ENCODE results near the gene COL8A1.
A peak's percentile ranks its signal among the peaks of the same experiment; 100 is the strongest.

Gene COL8A1

DNA sequence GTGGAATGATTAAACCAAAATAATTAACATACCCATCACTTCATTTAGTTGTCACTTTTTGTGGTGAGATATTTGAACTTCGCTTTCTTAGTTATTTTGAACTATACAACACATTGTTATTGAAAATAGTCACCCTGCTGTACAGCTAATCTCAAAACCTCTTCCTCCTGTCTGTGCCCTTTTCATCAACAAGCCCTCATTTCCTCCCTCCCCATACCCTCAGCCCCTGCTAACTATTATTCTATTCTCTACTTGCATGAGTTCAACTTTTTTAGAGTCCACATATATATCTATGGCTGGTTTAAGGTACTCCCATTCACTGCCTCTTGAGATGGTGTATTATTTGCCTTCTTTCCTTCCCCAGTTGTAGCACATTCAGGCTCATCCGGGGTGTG lies 32.2 kb downstream of the COL8A1 start:
- DNase-seq (ENCODE audit: low read depth in 4 of 4, low spot score in 1 of 4) = no peak

DNA sequence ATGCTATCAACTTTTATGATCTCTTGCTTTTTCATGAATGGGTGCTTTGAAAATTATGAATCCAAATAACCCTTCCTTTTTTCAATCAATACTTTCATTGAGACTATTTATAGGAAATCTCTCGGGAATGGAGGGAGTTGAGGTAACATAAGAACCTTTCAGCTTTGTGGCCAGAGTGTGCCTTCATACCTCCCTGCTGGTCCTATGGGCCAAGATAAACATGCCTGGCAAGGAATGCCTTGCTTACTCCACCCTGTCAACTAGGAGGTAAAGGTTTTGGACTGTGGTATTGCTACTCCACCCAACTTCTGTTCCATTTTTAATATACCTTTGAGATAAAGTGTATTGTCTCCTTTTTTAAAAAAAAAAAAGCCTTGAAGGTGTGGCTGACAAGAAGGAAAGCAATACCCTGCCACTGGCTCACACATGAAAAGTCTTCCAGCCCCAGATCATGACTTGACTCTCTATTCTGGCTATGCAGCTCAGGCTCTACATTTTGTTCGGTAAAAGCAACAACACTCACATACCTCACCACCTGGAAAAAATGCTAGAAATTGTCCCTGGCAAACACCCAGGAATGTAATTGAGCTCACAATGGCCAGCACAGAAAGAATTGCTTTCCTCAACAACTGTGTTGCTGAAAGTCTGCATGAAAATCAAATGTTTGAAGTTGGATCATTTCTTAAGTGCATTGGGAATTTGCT lies 35.8 kb downstream of the COL8A1 start:
- no peak for DNase-seq (ENCODE audit: low read depth in 4 of 4, low spot score in 1 of 4)

DNA sequence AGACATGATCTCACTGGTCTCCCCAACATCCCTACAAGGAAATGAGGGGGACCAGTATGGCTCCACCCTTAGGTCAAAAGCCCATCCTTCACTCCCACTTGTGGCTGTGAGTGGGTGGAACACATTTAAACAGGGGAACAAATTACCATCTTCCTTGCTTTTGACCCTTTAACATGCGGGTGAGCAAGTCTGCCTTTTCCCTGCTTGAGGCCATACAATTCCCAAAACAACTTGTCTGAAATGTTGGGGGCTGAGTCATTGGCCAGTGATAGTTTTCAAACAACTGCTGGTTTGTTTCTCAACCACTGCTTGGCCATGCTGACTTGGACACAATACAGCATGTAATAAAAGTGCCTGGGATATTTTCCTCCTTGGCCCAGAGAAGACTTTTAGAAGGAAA lies 39.6 kb downstream of the COL8A1 start:
- no peak for DNase-seq (ENCODE audit: low read depth in 4 of 4, low spot score in 1 of 4)

DNA sequence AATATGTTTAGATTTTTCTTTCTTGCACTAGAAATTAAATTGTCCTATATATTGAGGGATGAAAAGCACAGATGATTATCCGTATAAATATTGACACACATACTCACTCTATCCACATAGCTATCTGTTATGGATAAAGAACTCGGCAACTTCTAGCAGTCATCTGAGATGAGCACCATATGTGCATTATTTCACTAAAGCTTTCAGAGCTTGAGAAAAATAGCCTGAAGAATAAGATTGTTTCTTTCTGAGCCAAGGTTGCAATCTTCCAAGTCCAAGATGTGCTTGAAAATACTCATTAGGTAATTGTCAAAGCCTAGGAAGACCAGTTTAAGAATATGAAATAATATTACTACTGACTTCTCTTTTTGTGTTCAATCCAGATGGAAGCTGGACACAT lies 40.5 kb downstream of the COL8A1 start:
- no peak for DNase-seq (ENCODE audit: low read depth in 4 of 4, low spot score in 1 of 4)

DNA sequence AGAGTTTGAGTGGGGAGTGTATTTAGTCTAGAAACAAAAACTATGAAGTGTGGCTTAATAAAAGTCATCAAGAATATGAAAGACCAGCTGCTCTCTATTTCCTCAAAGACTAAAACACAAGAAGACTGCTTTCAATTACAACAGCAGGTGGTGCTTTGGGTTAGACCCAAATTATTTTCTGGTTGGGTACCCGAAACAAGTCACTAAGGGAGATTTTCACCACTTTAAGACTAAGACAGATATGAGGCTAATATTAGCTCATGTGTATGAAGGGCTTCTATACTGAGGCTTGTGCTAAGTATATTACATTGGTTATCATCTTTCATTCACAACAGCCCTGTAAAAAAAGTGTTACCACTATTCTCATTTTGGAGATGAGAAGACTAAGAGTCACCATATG lies 43.1 kb downstream of the COL8A1 start:
- no peak for DNase-seq (ENCODE audit: low read depth in 4 of 4, low spot score in 1 of 4)

DNA sequence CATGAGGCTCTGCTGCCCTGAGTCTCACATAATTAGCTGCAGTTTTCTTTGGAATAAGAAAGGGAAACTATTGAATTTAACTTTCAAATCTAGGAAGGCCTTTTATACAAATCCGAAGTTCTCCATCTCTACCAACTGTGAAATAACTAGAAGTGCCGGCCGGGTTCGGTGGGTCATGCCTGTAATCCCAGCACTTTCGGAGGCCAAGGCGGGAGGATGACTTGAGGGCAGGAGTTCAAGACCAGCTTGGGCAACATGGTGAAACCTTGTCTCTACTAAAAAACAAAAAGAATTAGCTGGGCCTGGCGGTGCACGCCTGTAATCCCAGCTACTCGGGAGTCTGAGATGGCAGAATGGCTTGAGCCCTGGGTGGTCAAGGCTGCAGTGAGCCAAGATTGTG lies 43.6 kb downstream of the COL8A1 start:
- DNase-seq (ENCODE audit: low read depth in 4 of 4, low spot score in 1 of 4) = no peak

DNA sequence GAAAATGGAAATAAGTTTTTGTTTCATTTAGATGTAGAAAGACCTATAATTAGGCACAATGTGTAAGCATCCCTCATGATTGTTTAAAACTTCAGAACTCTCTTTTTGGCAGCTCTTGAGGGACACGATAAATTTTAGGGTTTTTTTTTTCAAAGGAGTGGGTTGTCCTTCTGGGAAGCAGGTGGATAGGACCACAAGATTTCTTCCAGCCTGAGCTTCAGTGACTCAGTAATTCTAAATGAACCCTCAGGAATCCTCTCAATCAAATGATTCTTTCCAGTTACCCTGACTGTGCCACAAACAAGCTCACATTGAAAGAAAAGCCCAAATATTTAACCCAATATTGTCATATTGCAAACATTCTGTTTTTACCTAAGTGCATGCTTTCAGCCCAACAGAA lies 45.1 kb downstream of the COL8A1 start:
- no peak for DNase-seq (ENCODE audit: low read depth in 4 of 4, low spot score in 1 of 4)

DNA sequence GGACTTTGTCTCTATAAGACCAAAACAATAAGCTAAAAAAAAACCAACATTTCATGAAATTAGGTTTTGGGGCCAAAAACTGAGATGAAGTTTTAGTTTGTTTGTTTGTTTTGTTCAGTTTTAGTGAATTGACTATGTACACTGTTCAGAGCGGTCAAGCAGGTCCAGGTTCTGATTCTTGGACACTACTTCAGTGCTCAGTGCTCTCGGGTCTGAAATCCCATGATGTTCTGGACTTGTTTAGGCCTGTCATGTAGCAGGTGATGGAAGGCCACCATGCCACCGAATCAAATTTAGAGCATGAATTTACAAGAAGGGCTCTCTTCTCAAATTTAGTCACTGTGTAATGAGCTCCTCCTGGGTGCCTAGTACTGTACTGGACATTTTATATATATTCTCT lies 45.5 kb downstream of the COL8A1 start:
- DNase-seq (ENCODE audit: low read depth in 4 of 4, low spot score in 1 of 4) = no peak

DNA sequence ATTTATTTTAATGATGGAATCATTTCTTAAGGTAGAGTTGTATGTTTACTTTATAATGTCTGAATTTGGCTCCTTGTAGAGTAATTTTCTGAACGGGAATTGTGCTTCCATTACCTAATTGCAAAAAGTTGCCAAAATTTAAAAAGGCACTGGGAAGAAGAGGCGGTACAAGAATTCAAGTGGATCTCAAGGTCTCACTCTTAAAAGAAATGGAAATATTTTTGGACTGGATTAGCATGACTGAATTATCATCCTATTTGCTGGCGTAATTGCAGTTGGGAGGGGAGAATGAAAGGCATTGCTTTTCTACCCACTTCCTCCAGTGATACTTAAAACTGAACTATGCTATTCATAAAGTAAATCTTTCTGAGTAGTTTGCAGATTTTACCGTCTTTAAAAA lies 46.2 kb downstream of the COL8A1 start:
- DNase-seq (ENCODE audit: low read depth in 4 of 4, low spot score in 1 of 4) = no peak

DNA sequence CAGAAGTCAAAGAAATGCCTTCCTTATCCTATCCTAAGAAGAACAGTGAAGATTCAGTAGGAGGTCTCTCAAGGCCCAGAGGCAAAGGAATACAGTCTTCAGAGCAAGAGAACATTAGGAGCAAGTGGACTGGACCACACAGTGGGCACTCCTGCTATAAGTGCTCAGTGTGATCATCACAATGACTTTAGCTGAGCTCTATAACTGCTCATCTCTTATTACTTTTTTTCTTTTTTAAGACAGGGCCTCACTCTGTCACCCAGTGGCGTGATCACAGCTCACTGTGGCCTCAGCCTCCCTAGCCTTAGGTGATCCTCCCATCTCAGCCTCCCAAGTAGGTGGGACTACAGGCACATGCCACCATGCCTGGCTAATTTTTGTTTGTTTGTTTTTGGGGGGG lies 48.1 kb downstream of the COL8A1 start:
- DNase-seq (ENCODE audit: low read depth in 4 of 4, low spot score in 1 of 4) = no peak

DNA sequence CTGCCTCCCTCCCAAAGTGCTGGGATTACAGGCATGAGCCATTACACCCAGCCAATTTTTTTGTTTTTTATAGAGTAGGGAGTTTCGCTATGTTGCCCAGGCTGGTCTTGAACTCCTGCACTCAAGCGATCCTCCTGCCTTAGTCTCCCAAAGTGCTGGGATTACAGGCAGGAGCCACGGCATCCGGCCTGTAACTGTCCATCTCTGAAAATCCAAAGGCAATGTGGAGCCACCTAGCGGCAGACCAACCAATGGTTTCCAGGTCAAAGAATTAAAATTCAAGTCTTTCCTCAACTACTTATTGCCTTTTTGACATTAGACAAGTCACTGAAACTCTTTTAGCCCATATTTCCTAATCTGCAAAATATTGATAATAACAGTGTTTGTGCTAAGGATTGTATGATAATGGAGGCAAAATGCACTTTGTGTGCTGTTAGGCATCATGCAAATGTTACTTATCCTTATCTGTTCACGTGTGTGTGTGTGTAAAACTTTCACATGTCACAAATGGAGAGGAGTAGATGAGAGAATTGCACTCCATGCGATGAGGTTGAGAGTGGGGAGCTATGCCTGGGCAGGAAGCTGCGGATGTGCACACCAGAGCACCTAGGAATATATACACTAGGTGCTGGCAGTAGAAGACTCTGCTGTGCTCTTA lies 48.7 kb downstream of the COL8A1 start:
- peak; percentile 1 to 25 (median 3) for DNase-seq (ENCODE audit: low read depth in 4 of 4, low spot score in 1 of 4)

DNA sequence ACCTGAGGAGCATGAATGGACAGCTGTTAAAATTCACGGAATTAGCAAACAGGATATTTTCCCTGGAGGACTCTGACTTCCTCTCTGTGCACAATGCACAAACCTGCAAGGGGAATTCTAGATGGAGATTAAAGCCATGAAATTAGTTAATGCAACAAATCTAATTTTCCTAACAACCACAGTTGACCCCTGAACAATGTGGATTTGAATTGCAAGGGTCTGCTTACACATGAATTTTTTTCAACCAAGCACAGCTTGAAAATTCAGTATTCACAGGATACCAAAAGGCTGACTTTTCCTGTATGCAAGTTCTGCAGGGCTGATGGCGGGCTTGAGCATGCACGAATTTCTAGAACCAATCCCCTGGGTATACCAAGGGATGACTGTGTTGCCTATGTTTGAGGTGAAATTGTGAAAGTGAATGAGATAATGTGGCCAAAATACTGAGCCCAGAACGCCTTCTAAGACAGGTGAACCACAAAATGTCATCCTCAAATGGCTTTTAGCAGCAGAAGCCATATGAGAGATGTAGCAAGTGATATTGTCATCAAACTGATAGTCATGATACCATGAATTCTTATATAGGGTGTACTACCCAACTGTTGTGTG lies 52.5 kb downstream of the COL8A1 start:
- DNase-seq (ENCODE audit: low read depth in 4 of 4, low spot score in 1 of 4) = no peak

DNA sequence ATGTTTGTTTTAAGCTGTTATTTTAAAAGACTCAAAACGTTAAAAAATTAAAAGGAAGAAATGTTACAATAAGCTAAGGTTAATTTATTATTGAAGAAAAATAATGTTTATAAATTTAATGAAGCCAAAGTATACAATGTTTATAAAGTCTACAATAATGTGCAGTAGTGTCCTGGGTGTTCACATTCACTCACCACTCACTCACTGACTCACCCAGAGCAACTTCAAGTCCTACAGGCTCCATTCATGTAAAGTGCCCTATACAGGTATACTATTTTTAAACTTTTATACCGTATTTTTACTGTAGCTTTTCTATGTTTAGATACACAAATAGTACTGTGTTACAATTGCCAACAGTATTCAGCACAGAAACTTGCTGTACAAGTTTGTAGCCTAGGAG lies 55.2 kb downstream of the COL8A1 start:
- DNase-seq (ENCODE audit: low read depth in 4 of 4, low spot score in 1 of 4) = no peak

DNA sequence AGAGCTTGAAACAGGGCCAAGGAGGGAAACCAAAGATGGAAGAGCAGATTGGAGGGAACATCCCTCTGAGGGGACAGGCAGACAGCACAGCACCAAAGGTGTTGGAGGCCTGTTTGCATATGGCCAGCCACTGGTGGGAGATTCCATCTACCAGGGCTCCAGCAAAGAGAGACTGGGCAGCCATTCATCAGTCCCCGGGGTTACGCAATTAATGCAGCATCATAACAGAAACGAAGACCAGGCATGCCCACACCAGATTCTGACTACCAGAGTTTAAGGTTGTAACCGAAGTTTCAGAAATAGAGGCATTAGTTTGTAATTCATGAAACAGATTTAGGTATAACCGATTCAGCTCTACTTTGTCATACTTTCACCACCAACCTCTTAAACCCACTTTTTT lies 58.1 kb downstream of the COL8A1 start:
- no peak for DNase-seq (ENCODE audit: low read depth in 4 of 4, low spot score in 1 of 4)

DNA sequence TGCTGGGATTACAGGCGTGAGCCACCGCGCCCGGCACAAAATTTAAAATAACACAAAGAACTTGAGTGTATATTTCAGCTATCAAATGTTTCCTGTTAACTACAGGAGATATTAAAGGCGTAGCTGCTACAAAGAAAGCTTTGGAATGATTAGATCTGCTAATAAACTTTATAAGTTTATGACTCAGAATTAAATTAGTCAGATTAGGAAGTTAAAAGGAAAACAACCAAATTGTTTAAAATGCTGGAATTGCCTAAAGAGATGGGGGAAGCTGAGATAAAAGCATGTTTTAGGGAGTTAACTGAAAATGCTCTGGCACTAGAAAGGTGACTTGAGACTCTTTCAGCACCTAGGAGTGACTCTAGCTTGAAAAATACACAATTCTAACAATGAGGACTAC lies 58.9 kb downstream of the COL8A1 start:
- DNase-seq (ENCODE audit: low read depth in 4 of 4, low spot score in 1 of 4) = no peak

DNA sequence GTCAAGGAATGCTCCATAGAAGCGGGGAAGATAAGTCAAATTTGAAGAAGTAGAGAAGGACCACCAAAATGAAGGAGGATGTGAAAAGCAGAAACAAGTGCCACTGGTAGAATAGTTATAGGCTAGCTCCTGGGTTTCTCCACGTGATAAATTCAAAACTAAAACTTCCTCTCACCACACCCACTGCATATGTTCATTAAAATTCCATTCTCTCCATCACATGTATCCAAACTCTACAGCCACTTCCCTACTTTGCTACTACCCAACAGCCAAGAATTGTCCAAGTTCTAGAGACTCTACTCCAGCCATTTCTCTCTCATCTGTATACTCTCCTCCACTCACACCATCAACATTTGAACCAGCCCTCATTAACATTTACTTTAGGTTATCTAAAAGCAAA lies 60.5 kb downstream of the COL8A1 start:
- no peak for DNase-seq (ENCODE audit: low read depth in 4 of 4, low spot score in 1 of 4)

DNA sequence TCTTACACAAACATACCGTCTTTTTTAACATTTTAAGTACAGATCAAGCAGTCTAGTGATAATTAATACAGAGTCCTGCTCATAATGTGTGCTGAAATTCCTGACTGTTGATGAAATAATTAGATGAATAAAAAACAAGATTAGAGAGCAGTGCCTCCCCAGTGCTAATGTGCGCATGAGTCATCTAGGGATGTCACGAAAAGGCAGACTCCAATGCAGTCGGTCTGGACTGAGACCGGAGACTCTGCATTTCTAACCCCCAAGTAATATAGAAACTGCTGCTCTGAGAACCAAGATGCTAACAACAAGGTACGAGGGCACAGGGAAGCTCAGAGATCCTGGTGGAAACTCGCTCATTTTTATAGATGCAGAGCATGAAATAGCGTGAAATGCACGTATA lies 61.4 kb downstream of the COL8A1 start:
- no peak for DNase-seq (ENCODE audit: low read depth in 4 of 4, low spot score in 1 of 4)

DNA sequence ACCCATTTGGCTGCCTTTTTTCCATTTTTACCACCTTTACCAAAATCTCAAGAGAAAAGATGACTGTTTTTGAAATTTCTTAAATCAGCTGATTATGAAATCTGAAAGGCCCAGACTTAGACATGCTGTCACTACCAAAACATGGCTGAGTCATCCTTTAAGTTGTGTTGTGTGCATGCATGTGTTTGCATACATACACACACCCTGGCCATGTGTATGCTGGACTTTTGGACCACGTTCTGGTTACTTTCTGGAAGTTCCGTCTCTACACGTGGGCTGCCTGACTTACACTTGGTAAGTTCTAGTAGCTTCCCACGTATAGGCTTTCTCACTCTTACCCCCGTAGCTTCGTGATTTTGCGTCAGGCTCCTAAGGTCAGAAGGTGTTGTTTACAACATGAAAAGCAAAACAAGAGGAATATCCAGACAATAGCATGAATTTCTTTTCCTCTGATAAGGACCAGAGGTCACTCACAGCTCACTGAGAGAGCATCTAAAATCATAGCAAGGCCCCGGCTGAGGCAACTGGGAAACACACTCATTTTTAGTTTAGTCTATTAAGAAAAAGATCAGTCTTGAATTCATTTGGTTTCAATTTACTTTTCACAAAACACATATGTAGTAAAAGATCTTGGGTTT lies 62.4 kb downstream of the COL8A1 start:
- no peak for DNase-seq (ENCODE audit: low read depth in 4 of 4, low spot score in 1 of 4)

DNA sequence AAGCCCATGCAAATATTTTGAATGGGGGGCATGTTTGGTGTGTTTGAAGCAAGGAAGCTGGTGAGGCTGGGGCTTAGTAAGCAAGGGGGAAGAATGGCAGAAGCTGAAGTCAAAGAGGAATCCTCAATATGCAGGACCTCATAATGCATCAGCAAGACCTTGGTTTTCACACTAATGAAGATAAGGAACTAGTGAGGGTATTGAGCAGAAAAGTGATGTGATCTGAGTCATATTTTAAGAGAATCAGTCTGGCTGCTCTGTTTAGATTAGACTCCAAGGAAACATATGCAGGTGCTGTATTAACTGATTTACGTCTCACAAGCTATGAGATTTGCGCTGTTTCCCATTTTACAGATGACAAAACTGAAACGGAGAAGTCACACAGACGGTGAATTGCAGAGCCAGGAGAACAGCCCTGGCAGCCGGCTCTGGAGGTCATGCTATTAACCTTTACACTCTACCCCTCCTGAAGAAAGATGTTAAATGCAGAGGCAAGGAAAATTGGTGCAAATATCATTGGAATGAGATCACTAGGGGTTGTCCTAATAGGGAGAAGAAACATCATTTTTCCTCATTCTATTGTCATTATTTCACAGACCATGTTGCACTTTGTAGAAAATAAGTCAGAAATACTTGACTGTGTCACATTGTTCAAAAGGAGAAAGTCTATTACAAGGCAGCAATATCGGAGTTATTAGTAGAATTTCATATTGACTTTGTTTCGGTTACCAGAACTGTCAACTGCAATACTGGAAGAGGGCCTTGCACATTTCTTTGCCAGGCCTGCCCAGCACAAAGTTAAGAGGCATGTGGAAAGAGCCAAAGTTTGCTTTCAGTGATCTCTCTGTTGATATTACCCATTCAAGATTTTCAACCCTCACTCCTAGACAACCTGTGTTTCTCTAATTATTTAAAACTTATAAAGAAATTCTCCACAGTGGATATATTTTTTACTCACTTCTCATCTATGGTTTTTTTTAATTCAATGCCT lies 64.9 kb downstream of the COL8A1 start:
- DNase-seq (ENCODE audit: low read depth in 4 of 4, low spot score in 1 of 4) = no peak

DNA sequence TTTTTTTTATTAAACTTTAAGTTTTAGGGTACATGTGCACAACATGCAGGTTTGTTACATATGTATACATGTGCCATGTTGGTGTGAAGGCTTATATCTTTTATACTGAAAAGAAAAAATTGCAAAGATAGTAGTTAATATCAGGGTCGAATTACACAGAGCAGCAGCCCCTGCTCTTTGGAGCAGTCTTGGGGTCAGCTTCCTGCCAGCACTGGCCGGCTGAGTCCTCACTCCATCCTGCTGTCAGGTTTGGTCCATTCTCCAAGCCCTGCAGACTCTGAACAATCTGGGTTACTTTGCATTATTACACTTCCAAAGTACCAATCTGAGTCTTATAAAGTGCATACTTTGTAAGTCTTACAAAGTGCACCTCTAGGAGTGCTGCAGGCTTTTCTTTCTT lies 66.0 kb downstream of the COL8A1 start:
- DNase-seq (ENCODE audit: low read depth in 4 of 4, low spot score in 1 of 4) = no peak

DNA sequence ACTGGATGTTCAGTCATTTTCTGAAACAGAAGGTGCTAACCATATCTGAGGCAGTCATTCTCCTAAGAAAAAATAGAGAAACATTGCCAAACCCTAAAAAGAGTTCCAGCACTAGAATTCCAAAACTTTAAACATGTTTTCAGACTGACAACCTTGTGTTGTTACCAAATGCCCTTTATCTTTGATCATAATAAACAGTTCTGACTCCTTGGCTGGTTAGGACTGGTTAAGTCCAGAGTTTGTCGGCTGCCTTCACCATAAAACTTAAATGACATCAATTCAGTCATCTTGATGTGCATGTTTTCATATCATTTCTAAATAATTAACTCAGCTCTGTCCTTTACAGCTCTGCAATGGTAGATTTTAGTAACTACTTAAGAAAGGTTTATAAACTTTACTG lies 68.0 kb downstream of the COL8A1 start:
- DNase-seq (ENCODE audit: low read depth in 4 of 4, low spot score in 1 of 4) = no peak

Measured in stimulated activated CD4-positive, alpha-beta T cell treated with anti-CD3 and anti-CD28 coated beads, Interleukin-1b, Interleukin-23, amount 100 ng/mL, for 24 hours (primary cell).